CD4-positive, alpha-beta T cell treated with Interleukin-15 for 1 hour (primary cell): ENCODE measurements around the gene GPR55.

Experiments
- DNase-seq: peaks from one replicate; pipeline ENCODE4 v3.0.0-alpha.2; 2020

The GPR55 gene

GRCh38 chr2:230865766-230866755 lies 59.0 kb downstream of the GPR55 start:
- no peak for DNase-seq

DNA sequence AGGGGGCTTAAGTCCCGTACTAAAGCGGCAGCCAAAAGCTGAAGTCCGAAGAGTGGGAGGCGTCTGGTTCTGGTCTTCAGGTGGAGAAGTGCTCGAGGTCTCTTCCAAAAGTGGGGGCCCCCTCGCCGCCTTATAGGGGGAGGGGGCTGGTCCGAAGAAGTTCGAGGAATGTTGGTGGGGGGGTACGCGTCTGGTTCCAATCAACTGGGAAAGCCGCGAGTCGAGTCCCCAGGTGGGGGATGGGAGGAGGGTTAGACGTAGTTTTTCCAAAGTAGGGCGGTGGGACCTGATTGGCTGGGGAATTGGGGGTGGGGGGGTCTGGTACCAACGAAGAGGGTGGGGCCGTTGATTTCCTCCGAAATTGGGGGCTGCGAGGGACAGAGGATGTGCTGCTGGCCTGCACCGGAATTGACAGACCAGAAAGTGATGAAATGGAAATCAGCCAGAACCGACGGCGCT lies 59.7 kb downstream of the GPR55 start:
- DNase-seq: no peak

DNA sequence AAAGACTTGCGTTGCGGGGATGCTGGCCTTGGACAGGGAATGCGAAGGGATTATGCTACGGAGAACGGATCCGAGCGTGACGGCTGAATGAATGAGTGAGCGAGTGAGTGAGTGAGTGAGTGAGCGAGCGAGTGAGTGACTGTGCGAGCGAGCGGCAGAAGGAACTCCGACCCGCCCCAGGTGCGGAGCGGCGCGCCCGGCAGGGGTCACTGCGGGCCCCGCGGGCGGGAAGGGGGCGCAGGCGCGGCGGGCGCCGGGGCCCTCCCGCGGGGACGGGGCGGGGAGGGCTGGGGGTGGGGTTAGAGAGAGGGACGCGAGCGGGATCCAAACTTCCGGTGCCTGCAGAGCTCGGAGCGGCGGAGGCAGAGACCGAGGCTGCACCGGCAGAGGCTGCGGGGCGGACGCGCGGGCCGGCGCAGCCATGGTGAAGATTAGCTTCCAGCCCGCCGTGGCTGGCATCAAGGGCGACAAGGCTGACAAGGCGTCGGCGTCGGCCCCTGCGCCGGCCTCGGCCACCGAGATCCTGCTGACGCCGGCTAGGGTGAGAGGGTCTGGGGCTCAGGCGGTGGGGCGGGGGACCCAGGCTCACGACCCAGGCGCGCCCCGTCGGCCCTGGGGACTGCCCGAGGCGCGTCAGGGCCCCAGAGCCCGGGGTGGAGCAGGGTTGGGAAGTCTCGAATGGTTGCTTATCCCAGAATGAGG lies 60.3 kb downstream of the GPR55 start, which contains the start of gene ITM2C:
Gene ITM2C (plus strand): TSS at position 338 of the 702 bp plus-strand sequence. CDS start 84 bp downstream, at position 422.
- DNase-seq: peak; percentile 74

DNA sequence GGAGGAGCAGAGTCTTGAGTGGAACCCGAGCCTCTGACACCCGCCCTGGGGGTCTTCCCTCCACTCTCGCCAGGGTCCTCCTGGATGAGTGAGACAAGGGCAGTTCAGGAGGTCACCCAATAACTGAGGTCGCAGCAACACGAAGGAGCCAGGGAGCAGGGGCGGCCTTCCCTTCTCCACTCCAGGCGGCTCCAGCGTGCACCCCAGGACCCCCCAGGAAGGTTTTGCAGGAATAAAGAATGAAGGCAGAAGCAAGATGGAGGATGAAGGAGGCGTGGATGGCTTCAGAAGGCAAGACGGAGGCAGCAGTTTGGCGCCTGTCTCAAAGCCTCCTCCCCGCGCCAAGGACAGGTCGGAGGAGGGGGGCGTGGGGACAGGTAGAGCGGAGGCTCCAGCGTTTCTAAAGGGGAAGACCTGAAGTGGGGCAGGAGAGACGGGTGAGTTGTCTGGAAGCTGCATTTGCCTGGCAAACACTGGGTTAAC lies 60.9 kb downstream of the GPR55 start:
- no peak for DNase-seq

- no peak for DNase-seq
Measured at GRCh38 chr2:230863442-230864121, 61.5 kb downstream of the GPR55 start.

- DNase-seq: no peak
Measured at GRCh38 chr2:230863031-230863430, 62.0 kb downstream of the GPR55 start.

DNA sequence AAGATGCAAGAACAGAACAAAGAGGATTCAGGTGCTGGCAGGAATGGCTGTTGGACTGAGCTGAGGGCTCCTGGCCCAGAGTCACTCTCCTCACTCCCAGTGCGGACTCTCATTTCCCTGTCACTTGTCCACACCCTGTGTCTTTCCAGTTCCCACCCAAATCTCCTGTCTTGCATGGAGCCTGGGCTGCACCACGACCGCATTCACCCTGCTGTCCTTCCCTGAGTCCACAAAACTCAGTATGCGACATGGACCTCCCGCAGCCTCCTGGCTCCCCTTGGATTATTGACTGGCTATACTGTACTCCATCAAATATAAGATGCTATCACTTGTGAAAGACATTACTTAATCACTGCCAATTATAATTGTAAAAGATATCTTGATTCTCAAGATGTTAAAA lies 62.8 kb downstream of the GPR55 start:
- no peak for DNase-seq

DNA sequence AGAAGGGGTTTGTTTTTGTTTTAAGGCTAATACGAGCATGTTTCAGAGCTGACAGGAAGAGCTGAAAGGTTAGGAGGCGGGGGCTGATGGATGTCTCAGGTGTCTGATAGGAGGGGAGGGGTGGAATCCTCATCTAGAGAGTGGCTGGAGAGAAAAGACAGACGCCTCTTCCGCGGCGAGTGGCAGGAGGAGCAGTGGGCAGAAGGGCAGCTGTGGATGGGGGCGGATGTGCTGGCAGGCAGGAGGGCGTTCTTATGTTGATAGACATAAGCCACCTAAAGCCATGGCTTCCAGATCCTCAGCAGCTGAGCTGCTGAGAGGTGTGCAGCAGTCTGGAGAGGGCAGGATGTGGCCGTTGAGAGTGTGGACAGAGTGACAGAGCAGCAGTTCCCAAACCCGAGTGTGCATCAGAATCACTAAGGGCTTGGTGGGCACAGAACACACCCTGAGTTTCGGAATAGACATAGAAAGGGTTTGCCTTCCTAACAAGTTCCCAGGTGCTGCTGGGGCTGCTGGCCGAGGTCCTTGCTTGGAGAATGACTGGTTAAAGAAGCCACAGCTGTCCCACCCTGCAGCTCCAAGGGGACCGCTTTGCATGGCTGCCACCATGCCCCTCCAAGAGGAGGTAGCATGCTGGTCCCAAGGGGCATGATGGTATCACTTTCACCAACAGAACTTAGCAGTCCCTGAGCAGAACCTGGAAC lies 63.3 kb downstream of the GPR55 start:
- DNase-seq: no peak
